ENCODE data around the gene TRAF3IP3. TPM values are rescaled to one million over a fixed set of nuclear protein-coding genes. Genes with fewer than 3 reads are reported as not detected.

The TRAF3IP3 gene
- polyA plus RNA-seq, 1 of the 3 experiments (the other 2 are of a cell fraction), result 0.31 TPM

DNA sequence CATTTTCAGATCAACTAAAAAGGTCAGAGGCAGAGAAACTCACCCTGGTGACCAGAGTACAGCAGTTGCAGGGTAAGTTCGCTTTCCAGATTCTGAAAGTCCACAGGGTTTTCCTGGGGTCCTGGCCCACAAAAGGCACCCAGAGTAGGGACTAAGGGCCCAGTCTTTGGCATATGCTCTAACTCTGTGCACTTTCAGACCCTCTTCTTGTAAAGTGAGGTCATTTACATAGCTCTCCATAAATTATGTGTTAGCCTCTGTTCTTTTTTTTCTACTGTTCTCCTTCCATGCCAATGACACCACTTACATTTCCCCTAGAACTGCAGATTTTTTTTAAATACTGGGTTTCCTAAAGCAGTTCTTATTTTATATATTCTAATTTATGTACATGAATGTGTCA lies 22.2 kb downstream of the TRAF3IP3 start:
- Histone ChIP-seq H3F3A (replicated peaks; ENCODE audit: insufficient read depth) (peaks cover 4% of the 10 kb centered on the region), H3K4me1 (ENCODE audit: control insufficient read depth in 1 of 2, insufficient read depth in 2 of 2, low read depth in 1 of 2, low read length in 1 of 2) (peaks cover 5% of the 10 kb centered on the region in 2 experiments; a peak in 3 of 4 replicates), H3K9me3 (no peaks in the 10 kb centered on the region), H3K27me3 (ENCODE audit: insufficient read depth) (no peaks in the 10 kb centered on the region), H3K27ac (ENCODE audit: low read depth in 2 of 2, low read length in 1 of 2) (no peak overlapping the region), H3K36me3 (replicated peaks in 1 of 2; ENCODE audit: control insufficient read depth in 1 of 2, insufficient read depth in 2 of 2, low read length in 1 of 2) (peaks cover 16 to 19% of the 10 kb centered on the region in 2 experiments), H3K4me3 (ENCODE audit: low read depth in 2 of 2, low read length in 1 of 2) (no peak overlapping the region), H3K9ac (no peak overlapping the region), H3K4me2 (no peak overlapping the region), H4K20me1 (ENCODE audit: insufficient read depth) (no peaks in the 10 kb centered on the region), H2AFZ (ENCODE audit: low read depth) (no peak overlapping the region), H3K9me2 (no peaks in the 10 kb centered on the region), H3K79me2 (ENCODE audit: insufficient read depth) (peaks cover 12% of the 10 kb centered on the region)
- ChIA-PET POLR2A (no interaction called here), CTCF (interaction anchor here (1.0 to 1.3 kb wide), 2 partner anchors 9 to 17 kb away, joined by 3 to 4 read pairs; no protein-coding TSS in a partner anchor)
- no peak for TF ChIP-seq RXRA (IDR thresholded peaks at IDR 0.05; ENCODE audit: borderline replicate concordance, low read depth)
- no peak for TF ChIP-seq RCOR1 (IDR thresholded peaks at IDR 0.05; ENCODE audit: low read length)
- no peak for TF ChIP-seq SMC3 (IDR thresholded peaks at IDR 0.05; ENCODE audit: low read depth, low read length)
- TF ChIP-seq JUND (IDR thresholded peaks at IDR 0.05), result no peak
- TF ChIP-seq CTCF (IDR thresholded peaks at IDR 0.05), result no peak
- TF ChIP-seq FOXM1 (IDR thresholded peaks at IDR 0.05; ENCODE audit: low read depth), result no peak
- no peak for TF ChIP-seq FOSL2 (IDR thresholded peaks at IDR 0.05; ENCODE audit: borderline replicate concordance, low read depth)
- TF ChIP-seq GATA2 (CRISPR knock-in tag; IDR thresholded peaks at IDR 0.05), result no peak
- no peak for TF ChIP-seq RFX5 (IDR thresholded peaks at IDR 0.05; ENCODE audit: low read length)
- no peak for TF ChIP-seq MXI1 (IDR thresholded peaks at IDR 0.05; ENCODE audit: low read depth, low read length)
- TF ChIP-seq NFIC (IDR thresholded peaks at IDR 0.05; ENCODE audit: borderline replicate concordance), result no peak
- 100% methylated on average over 1 of the region's 1 CpG for whole genome bisulfite sequencing (ENCODE audit: low lambda C conversion rate)
- DNase-seq, result no peak

DNA sequence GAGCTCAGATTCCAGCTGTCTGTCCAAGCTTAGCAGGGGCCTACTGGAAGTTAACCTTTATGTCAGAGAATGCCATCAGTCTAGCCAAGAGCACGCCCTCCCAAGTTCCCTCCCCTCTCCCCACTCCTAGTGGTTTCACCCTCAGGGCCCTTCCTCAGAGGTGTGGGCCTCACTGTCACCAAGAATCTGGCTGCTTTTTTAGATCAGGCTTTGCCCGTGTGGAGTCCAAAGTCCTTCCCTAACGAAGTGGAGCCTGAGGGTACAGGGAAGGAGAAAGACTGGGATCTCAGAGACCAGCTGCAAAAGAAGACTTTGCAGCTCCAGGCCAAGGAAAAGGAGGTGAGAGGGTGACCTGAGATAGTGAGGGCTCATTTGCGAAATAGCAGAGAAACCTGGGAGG lies 24.4 kb downstream of the TRAF3IP3 start:
- Histone ChIP-seq H3F3A (replicated peaks; ENCODE audit: insufficient read depth) (no peaks in the 10 kb centered on the region), H3K9me2 (no peaks in the 10 kb centered on the region), H3K27me3 (ENCODE audit: insufficient read depth) (no peaks in the 10 kb centered on the region), H3K36me3 (replicated peaks in 1 of 2; ENCODE audit: control insufficient read depth in 1 of 2, insufficient read depth in 2 of 2, low read length in 1 of 2) (peaks cover 16 to 19% of the 10 kb centered on the region in 2 experiments), H3K27ac (ENCODE audit: low read depth in 2 of 2, low read length in 1 of 2) (no peak overlapping the region), H3K4me3 (ENCODE audit: low read depth in 2 of 2, low read length in 1 of 2) (no peak overlapping the region), H3K4me1 (ENCODE audit: control insufficient read depth in 1 of 2, insufficient read depth in 2 of 2, low read depth in 1 of 2, low read length in 1 of 2) (peaks cover 0 to 18% of the 10 kb centered on the region in 2 experiments; a peak in 2 of 4 replicates), H2AFZ (ENCODE audit: low read depth) (no peak overlapping the region), H3K79me2 (ENCODE audit: insufficient read depth) (peaks cover 24% of the 10 kb centered on the region), H4K20me1 (ENCODE audit: insufficient read depth) (no peaks in the 10 kb centered on the region), H3K9me3 (no peaks in the 10 kb centered on the region), H3K4me2 (no peak overlapping the region), H3K9ac (no peak overlapping the region)
- ChIA-PET CTCF (interaction anchor here (1.9 kb wide), 1 partner anchor 87 kb away, joined by 5 read pairs; no protein-coding TSS in a partner anchor), POLR2A (no interaction called here)
- DNase-seq, result no peak
- WGBS (ENCODE audit: low lambda C conversion rate), result 92% methylated on average over 4 of the region's 4 CpGs
- TF ChIP-seq, protein P1, sequence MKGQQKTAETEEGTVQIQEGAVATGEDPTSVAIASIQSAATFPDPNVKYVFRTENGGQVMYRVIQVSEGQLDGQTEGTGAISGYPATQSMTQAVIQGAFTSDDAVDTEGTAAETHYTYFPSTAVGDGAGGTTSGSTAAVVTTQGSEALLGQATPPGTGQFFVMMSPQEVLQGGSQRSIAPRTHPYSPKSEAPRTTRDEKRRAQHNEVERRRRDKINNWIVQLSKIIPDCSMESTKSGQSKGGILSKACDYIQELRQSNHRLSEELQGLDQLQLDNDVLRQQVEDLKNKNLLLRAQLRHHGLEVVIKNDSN (IDR thresholded peaks at IDR 0.05; ENCODE audit: borderline replicate concordance, low read depth), result no peak

Data from SK-N-SH (cell line).